ENCODE measurements around the gene ERBB2. TPM values are rescaled to one million over a fixed set of nuclear protein-coding genes. Genes with fewer than 3 reads are reported as not detected.
A peak's percentile ranks its signal among the peaks of the same experiment; 100 is the strongest.

The ERBB2 gene
- total and polyA plus RNA-seq, 2 of the 13 experiments (the other 11 are each of a cell fraction or from before 2014, with no cell fraction given) = 57.7 to 64.1 TPM

DNA sequence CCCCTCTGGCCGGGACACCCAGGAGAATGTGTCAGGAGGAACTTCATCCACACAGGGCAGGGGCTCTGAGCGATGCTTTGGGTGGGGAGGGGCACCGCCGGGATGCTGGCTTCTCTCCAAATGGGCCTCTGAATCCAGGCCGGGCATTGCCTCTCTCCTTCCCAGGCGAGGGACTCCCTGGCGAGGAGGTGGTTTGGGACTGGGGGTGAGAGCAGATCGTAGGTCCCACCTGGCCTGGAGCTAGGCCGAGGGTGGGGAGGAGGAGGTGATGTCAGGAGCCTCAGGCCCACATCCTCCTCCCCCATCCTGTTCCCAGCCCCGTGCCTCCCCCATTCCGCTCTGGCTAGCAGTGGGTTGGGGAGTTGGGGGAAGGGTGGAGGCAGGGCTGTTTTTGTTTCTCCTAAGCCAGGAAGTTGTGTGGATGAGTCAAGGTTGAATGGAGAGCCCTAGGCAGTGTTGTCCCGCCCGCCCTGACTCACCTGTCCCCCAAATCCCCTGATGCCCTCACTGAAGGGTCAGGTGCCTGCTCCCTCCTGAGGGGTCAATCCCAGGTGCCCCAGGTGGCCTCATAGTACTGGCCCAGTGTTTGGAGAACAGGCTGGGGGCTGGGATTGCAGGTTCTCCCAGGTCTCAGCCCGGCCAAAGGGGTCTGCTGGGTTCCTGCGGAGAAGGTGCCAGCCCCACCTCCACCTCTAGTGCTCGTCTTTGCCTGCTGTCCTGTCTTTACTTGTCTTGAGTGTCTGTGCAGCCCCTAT, 40.7 kb downstream of the ERBB2 start:
- H3K9ac ChIP-seq (ENCODE audit: insufficient read depth, low read depth, low read length) = peak overlapping the region; percentile 91
- ATAC-seq (peak; percentile 2), FAIRE-seq (peak; percentile 63), DNase-seq (ENCODE audit: low spot score) (peak; percentile 90)
- peak overlapping the region; percentile 94 for H3K4me2 ChIP-seq (ENCODE audit: low read depth, low read length)
- intact Hi-C loops (cut with micrococcal nuclease; ENCODE audit: unreplicated experiment) (loop anchor here (1.0 kb wide), 1 partner anchor 10 kb away; no protein-coding TSS in a partner anchor), in situ Hi-C loops (cut with HindIII; ENCODE audit: extremely low pct_ligation_motif_present, low pct_unique_long_range_greater_than_20kb) (no loop called here)
- peak overlapping the region; percentile 97 for H3K27ac ChIP-seq (ENCODE audit: extremely low read length, insufficient read depth, low read length)
- peaks cover 40% of the 10 kb centered on the region for H3K4me1 ChIP-seq (ENCODE audit: insufficient read depth, low read length)
- H4K20me1 ChIP-seq (ENCODE audit: insufficient read depth, low read length) = peaks cover 7% of the 10 kb centered on the region; the same call in 1 of the 2 replicates
- H3K79me2 ChIP-seq (ENCODE audit: insufficient read depth, low read length) = peaks cover 38% of the 10 kb centered on the region
- ChIA-PET POLR2A (interaction anchor here (0.7 to 3.0 kb wide), 9 partner anchors 8 to 112 kb away, joined by 3 to 79 read pairs (median 28); partner anchors contain the start of genes ERBB2, MIEN1 and PGAP3), CTCF (ENCODE audit: low intra/inter-chr PET ratio, low total read pairs) (interaction anchor here (1.6 to 2.4 kb wide), 2 partner anchors 10 to 14 kb away, joined by 4 to 11 read pairs; partner anchors contain the start of gene MIEN1)
- 13% methylated on average over 14 of the region's 16 CpGs for WGBS (ENCODE audit: low lambda C conversion rate)
- H3K36me3 ChIP-seq (replicated peaks in 1 of 2; ENCODE audit: control insufficient read depth in 1 of 2, insufficient read depth in 2 of 2, low read length in 2 of 2) = peaks cover 34 to 38% of the 10 kb centered on the region in 2 experiments
- no peaks in the 10 kb centered on the region; a peak in 1 of 5 replicates for H3K27me3 ChIP-seq (ENCODE audit: control insufficient read depth in 1 of 2, insufficient read depth in 2 of 2, low read length in 2 of 2)
- no TSS peak for BruUV-seq (replicated peaks)
- no peaks in the 10 kb centered on the region for H3K9me3 ChIP-seq (ENCODE audit: low read length)
- H2AFZ ChIP-seq (ENCODE audit: low read length) = no peak overlapping the region
- peak overlapping the region; percentile 68 to 95 (median 76) for H3K4me3 ChIP-seq (replicated peaks in 1 of 3; ENCODE audit: insufficient read depth in 1 of 3, low read depth in 2 of 3, low read length in 3 of 3)
- TF ChIP-seq IRF2 (CRISPR knock-in tag; IDR thresholded peaks at IDR 0.05) (peak; percentile 80), GFI1 (CRISPR knock-in tag; IDR thresholded peaks at IDR 0.05; ENCODE audit: borderline replicate concordance) (peak; percentile 74), ZNF615 (CRISPR knock-in tag; IDR thresholded peaks at IDR 0.05; ENCODE audit: borderline replicate concordance) (peak; percentile 46; the same call in 1 of the 2 replicates), ZNF331 (CRISPR knock-in tag; IDR thresholded peaks at IDR 0.05) (no peak; the same call in 1 of the 2 replicates), AKAP8 (CRISPR knock-in tag; IDR thresholded peaks at IDR 0.05) (0 out of 2 replicates have a peak, but pooled peaks have one; percentile 50), MIXL1 (CRISPR knock-in tag; IDR thresholded peaks at IDR 0.05) (peak; percentile 53; the same call in 1 of the 2 replicates), ZMYM2 (CRISPR knock-in tag; IDR thresholded peaks at IDR 0.05) (no peak), SP4 (CRISPR knock-in tag; IDR thresholded peaks at IDR 0.05) (peak; percentile 73; the same call in 1 of the 2 replicates)
- TF ChIP-seq, protein P1, sequence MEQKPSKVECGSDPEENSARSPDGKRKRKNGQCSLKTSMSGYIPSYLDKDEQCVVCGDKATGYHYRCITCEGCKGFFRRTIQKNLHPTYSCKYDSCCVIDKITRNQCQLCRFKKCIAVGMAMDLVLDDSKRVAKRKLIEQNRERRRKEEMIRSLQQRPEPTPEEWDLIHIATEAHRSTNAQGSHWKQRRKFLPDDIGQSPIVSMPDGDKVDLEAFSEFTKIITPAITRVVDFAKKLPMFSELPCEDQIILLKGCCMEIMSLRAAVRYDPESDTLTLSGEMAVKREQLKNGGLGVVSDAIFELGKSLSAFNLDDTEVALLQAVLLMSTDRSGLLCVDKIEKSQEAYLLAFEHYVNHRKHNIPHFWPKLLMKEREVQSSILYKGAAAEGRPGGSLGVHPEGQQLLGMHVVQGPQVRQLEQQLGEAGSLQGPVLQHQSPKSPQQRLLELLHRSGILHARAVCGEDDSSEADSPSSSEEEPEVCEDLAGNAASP (CRISPR knock-in tag; IDR thresholded peaks at IDR 0.05; ENCODE audit: borderline replicate concordance) = peak; percentile 70; the same call in 1 of the 2 replicates
- TF ChIP-seq, protein P2, sequence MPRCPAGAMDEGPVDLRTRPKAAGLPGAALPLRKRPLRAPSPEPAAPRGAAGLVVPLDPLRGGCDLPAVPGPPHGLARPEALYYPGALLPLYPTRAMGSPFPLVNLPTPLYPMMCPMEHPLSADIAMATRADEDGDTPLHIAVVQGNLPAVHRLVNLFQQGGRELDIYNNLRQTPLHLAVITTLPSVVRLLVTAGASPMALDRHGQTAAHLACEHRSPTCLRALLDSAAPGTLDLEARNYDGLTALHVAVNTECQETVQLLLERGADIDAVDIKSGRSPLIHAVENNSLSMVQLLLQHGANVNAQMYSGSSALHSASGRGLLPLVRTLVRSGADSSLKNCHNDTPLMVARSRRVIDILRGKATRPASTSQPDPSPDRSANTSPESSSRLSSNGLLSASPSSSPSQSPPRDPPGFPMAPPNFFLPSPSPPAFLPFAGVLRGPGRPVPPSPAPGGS (CRISPR knock-in tag; IDR thresholded peaks at IDR 0.05) = 0 out of 2 replicates have a peak, but pooled peaks have one; percentile 31
- TF ChIP-seq, protein P3, sequence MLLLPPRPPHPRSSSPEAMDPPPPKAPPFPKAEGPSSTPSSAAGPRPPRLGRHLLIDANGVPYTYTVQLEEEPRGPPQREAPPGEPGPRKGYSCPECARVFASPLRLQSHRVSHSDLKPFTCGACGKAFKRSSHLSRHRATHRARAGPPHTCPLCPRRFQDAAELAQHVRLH (CRISPR knock-in tag; IDR thresholded peaks at IDR 0.05; ENCODE audit: borderline replicate concordance, low read depth) = 0 out of 2 replicates have a peak, but pooled peaks have one; percentile 18
- TF ChIP-seq, protein P4, sequence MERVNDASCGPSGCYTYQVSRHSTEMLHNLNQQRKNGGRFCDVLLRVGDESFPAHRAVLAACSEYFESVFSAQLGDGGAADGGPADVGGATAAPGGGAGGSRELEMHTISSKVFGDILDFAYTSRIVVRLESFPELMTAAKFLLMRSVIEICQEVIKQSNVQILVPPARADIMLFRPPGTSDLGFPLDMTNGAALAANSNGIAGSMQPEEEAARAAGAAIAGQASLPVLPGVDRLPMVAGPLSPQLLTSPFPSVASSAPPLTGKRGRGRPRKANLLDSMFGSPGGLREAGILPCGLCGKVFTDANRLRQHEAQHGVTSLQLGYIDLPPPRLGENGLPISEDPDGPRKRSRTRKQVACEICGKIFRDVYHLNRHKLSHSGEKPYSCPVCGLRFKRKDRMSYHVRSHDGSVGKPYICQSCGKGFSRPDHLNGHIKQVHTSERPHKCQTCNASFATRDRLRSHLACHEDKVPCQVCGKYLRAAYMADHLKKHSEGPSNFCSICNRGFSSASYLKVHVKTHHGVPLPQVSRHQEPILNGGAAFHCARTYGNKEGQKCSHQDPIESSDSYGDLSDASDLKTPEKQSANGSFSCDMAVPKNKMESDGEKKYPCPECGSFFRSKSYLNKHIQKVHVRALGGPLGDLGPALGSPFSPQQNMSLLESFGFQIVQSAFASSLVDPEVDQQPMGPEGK (CRISPR knock-in tag; IDR thresholded peaks at IDR 0.05) = peak; percentile 96
